Activated gamma-delta T cell treated with anti-CD3 and anti-CD28 coated beads, Interleukin-2, amount 50 U/mL, for 16 hours (primary cell): ENCODE results near the gene CCKAR.
"Not testable (repeated sequence)": the region's sequence is repeated elsewhere in the genome, so short reads cannot be mapped to it uniquely, and the experiment has no call there.

Source experiments
- DNase-seq: peaks from one replicate; pipeline ENCODE4 v3.0.0-alpha.2; 2020; ENCODE audit warnings: low read depth

CCKAR gene, protein sequence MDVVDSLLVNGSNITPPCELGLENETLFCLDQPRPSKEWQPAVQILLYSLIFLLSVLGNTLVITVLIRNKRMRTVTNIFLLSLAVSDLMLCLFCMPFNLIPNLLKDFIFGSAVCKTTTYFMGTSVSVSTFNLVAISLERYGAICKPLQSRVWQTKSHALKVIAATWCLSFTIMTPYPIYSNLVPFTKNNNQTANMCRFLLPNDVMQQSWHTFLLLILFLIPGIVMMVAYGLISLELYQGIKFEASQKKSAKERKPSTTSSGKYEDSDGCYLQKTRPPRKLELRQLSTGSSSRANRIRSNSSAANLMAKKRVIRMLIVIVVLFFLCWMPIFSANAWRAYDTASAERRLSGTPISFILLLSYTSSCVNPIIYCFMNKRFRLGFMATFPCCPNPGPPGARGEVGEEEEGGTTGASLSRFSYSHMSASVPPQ

DNA sequence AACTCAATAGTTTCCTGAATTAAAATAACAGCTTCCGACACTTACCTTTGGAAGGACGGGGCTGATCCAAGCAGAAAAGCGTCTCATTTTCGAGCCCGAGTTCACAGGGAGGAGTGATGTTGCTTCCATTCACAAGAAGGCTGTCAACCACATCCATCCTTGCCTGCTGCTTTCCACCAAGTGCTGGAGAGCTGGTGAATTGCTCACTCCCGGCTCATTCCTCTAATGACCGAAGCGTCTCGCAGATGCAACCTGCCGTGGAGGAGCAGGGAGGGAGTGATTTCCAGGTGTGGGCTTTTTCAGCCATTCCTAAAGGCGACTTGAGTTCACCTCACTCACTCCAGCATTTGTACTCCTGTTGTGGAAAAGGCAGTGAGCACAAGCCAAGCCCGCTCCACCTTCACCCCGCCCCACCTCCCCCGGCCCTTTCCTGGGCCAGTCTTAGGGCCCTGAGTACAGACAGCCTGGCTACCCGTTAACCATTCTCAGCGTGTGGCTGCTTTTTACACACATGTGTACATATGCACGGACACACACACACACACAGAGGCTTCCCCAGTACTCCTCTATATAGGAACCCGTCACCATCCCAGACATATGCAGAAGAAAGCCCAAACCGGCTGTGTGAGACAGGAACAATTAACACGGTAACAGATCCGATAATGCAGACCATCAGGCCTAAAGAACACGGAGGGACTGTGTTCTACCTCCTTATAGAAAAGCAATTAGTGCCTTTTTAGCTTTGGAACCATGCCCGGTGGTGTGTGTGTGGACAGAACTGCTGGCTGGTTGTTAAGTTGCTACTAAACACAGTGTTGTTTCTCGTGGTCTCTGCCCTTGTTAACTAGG is at the start of gene CCKAR:
Gene CCKAR (minus strand): TSS at position 374 of the 849 bp plus-strand sequence. CDS start 217 bp downstream, at position 157.
- DNase-seq: no peak

DNA sequence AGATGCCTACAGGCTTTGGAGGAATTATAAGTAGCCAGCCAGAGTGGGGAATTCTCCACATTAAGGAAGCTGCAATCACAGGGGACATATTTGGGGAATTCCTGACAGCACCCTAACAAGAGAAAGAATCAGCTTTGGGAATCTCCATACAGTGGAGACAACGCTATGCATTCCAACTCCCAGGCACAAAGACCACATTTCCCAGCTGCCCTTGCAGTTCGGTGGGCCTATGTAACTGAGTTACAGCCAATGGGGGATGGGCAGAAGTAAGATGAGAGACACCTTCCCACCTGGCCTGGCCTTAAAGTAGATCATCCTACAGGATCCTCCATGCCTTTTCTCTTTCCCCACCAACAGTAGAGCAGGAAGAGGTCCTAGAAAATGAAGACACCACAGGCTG is 43.4 kb upstream of the CCKAR start:
- no peak for DNase-seq

GRCh38 chr4:26531491-26532116 is 41.3 kb upstream of the CCKAR start:
- no peak for DNase-seq

DNA sequence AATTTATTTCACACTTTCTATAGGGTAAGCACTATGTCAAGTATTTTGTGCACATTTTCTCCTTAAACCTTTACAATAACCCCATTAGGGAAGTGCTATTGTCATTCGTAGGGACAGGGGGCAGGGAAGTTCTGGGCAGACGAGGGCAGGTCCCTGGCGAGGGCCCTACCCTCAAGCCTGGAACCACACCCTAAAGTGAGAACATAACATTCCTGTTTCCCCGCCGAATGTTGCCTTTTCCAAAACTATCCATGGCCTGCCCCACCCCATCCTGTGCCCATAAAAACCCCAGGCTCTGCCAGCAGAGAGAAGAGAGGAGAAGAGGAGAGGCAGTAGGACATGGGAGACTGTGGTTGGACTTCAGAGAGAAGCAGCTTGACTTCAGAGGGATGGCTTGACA is 39.8 kb upstream of the CCKAR start:
- no peak for DNase-seq

DNA sequence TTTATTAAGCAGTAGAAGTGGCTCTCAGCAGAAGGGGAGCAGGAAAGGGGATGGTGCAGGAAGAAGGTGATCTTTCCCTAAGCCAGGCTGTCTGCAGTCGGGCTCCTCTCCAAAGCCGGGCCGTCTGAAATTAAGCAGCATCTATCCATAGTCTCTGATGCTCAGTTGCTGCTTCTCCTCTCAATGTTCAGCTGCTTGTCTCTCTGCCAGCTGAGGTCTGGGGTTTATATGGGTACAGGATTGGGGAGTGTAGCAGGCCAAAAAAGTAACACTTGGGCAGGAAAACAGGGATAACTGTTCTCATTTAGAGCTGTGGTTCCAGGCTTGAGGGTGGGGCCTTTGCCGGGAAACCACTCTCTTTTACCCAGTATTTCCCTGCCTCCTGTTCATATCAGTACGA is 39.2 kb upstream of the CCKAR start:
- DNase-seq: no peak

DNA sequence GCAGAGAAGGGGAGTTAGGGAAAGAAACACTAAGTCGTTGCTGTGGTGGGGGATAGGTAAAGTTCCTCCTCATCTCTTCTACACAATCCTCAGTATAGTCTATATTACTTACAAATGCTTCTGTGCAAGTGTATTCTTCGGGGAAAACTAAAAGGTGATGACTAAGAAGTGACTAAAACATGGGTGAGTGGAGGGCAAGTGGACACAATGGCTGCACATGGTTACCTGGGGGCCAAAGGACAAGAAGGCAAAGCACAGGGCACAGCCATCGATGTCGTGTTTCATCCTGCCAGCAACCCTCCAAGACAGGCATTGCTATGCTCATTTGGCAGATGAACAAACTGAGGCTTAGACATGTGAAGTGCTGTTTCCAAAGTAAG is 35.5 kb upstream of the CCKAR start:
- DNase-seq: no peak

GRCh38 chr4:26525136-26525770 is 35.0 kb upstream of the CCKAR start:
- no peak for DNase-seq

DNA sequence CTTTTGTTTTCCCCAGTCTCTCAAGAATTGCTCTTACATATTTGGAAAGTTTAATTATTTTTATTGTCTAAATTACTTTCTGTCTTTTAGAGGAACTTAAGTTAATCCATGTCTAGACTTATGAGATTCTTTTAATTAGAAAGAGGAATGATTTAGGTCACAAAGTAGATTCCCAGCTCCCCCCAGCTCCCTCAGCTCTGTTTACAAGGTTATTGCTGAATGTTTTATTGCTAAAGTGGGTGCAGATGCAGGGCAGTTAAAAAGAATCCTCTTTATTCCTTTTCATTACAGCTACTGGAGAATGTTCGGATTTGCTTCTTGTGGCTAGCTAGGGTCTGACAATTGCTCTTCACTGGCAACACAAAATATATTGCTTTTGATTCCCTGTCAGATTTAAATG is 33.7 kb upstream of the CCKAR start:
- DNase-seq: no peak

DNA sequence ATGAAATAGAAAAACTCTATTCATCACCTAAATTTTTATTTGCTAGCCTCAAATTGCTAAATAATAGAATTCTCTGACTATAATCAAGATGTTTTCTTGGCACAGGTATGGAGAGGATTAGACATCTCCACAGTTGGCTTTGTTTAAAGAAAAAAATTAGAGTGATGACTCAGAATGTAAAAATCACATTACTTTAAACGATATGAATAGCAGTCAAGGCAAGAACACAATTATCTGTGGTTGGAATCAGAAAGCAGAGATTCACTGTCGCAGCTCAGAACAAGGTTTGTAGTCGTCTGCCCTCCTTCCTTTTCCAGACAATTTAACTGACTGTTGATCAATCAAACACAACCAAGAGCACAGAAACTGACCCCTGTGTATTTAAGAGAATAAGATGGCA is 32.2 kb upstream of the CCKAR start:
- DNase-seq: no peak

GRCh38 chr4:26520728-26521450 is 30.6 kb upstream of the CCKAR start:
- no peak for DNase-seq

DNA sequence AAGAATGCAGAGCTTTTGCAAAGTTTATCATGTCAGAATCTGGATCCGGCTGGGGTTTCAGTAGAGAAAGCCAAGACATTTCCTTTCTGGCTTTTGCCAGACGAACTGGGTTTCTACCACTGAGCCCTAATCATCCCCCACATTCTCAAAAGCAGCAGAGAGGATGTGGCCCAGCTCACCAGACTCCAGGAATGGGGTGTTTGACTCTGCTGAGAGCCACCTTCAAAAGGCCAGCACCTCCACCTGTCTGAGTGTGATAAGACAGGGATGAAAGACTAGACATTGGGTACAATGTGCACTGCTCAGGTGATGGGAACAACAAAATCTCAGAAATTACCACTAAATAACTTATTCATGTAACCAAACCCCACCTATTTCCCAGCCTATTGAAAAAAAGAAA is 25.7 kb upstream of the CCKAR start:
- DNase-seq: no peak

DNA sequence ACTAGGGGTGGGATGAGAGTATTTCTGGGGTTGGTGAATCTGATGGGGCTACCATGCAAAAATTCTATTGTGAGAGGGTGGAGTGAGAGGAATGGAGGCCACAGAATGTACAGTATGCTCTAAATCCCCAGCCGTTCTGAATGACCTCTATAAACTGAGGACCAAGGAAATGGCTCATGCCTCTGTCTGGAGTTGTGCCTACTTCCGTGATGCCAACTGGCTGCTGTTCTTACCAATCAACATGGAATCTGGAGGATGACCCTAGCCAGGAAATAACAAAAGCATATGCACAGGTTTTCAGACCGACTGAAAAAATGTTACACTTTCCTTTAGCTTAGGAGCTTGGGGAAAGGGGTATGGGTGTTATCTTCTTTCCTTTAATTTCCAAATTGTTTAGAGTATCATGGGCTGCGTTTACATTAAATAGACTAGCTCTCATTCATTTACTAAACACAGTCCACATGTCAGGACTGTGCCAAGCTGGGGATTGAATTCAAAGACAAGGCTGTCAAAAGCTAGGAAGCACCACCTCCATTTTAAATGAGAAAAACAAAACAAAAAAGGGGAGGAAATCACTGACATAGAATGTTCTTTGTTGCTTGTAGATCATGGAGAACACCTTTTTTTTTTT is 20.2 kb upstream of the CCKAR start:
- DNase-seq: no peak

- no peak for DNase-seq
These were observed 19.5 kb upstream of the CCKAR start for GRCh38 chr4:26509681-26510333.

DNA sequence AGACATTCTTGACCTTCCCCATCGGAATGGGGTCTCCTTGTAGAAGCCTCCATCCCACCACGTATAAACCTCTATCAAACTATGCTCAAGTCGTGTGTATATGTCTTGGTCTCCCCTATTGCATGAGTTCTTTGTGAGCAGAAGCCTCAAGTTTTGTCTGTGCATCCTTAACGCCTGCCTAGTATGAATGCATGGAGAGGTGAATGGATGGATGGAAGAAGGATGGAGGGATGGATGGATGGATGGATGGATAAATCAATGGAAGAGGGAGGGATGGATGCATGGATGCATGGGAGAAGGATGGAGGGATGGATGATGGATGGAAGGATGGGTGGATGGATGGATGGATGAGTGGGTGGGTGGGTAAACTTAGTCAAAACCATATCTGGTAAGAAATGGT is 17.0 kb upstream of the CCKAR start:
- no peak for DNase-seq

- no peak for DNase-seq
These were observed 13.6 kb upstream of the CCKAR start for GRCh38 chr4:26503844-26504243.

DNA sequence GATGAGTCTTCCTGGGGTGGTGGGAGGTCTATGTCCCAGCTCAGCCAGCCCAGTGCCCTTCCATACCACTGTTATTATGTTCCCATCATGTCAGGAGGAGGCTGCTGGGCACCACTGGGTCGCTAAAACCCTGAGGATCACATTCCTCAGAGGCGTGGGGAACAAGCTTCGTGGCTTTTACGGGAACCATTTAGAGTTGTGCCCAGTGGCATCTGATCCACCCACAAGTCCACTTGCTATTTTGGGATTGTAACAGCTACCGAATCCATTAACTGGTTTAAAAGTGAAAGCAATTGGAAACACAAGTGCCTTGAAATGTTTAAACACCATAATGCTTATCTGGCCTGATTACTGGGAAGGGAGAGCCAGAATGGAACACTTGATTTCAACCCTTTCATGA is 13.1 kb upstream of the CCKAR start:
- DNase-seq: no peak

GRCh38 chr4:26500565-26500999 is 10.3 kb upstream of the CCKAR start:
- DNase-seq: not testable (repeated sequence)

- no peak for DNase-seq
These were observed 6.0 kb upstream of the CCKAR start for GRCh38 chr4:26496207-26496783.

DNA sequence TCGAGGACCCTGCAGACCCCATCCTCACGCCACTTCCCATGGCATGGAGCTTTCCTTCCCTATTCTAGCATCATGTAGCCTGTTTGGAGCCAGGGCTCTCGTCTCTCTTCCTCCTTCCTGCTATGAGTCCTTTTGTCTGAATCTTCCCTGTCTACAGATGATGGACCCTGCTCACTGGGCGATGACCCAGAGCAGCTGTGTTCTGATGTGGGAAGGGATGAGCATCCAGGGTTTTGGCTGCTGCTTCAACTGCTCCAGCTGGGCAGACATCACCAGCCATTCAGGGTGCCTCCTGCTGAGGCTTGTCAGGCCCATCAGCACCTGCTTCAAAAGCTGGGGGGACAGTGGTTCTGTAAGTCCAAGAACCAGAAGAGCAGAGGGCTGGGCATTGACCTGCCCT is 3.2 kb upstream of the CCKAR start:
- DNase-seq: no peak
